Measurements from ENCODE around the gene FREM3.

The FREM3 gene

DNA sequence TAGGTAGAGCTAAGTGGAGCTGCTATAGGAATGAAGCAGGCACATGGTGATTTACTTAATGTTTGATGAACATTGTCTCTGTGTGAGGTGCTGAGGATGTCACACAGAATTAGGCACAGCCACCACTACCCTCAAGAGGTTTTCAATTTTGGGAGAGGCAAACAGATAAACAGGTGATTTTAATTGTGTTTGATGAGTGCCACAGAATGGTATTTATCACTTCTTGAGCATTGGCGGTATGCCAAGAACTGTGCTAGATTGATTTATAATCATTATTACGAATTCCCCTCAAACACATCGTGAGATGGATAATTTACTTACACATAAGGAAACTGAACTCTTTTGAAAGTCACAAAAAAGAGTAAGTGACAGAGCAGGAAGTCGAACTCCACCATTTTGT is 74.8 kb downstream of the FREM3 start:
- WGBS, 2 donors (ENCODE audit: extremely low coverage in 2 of 2, insufficient read length in 2 of 2, insufficient replicate concordance in 1 of 2): no CpG with 5 or more reads among the region's 4 CpGs
- no peak overlapping the region for H3K9ac ChIP-seq (ENCODE audit: low read depth, low read length, poor library complexity)
- no peaks in the 10 kb centered on the region for H3K79me1 ChIP-seq (ENCODE audit: low read depth, low read length)
- H3K27me3 ChIP-seq (ENCODE audit: control insufficient read depth in 3 of 3, insufficient read depth in 3 of 3, low read depth in 1 of 3, low read length in 3 of 3): no peaks in the 10 kb centered on the region
- H2BK15ac ChIP-seq (ENCODE audit: low read length): no peak overlapping the region
- no peak overlapping the region for H2AFZ ChIP-seq (ENCODE audit: low read length)
- no peak overlapping the region for H3K18ac ChIP-seq (ENCODE audit: low read length)
- H3K4me3 ChIP-seq (ENCODE audit: low read length in 2 of 2): no peak overlapping the region
- no peak overlapping the region for H2BK12ac ChIP-seq (ENCODE audit: low read length)
- H3K14ac ChIP-seq (ENCODE audit: low read length): no peak overlapping the region
- no peaks in the 10 kb centered on the region for H3K9me3 ChIP-seq (replicated peaks in 1 of 2; ENCODE audit: control insufficient read depth in 2 of 2, insufficient read depth in 1 of 2, low read depth in 1 of 2, low read length in 2 of 2)
- H3K4me1 ChIP-seq (ENCODE audit: control insufficient read depth in 2 of 2, insufficient read depth in 1 of 2, low read depth in 1 of 2, low read length in 2 of 2): no peaks in the 10 kb centered on the region
- no peak overlapping the region for H2AK5ac ChIP-seq (ENCODE audit: low read depth, low read length)
- no peak overlapping the region for H4K8ac ChIP-seq (ENCODE audit: low read depth, low read length)
- no peak overlapping the region for H2BK120ac ChIP-seq (ENCODE audit: low read depth, low read length)
- no peak overlapping the region for H2BK5ac ChIP-seq (ENCODE audit: low read length)
- no peak overlapping the region for H3K4ac ChIP-seq (ENCODE audit: low read length)
- no peak overlapping the region for H3K23ac ChIP-seq (ENCODE audit: low read depth, low read length, poor library complexity)
- no peak for DNase-seq (ENCODE audit: low spot score)
- no peak overlapping the region for H3K4me2 ChIP-seq (ENCODE audit: insufficient read depth, low read length, poor library complexity, severe bottlenecking)
- no peaks in the 10 kb centered on the region for H3K36me3 ChIP-seq (replicated peaks in 1 of 2; ENCODE audit: control insufficient read depth in 2 of 2, insufficient read depth in 2 of 2, low read length in 2 of 2)
- no peak overlapping the region for H4K91ac ChIP-seq (ENCODE audit: low read depth, low read length, poor library complexity)
- no peak overlapping the region for H3K27ac ChIP-seq (replicated peaks; ENCODE audit: low read length)

DNA sequence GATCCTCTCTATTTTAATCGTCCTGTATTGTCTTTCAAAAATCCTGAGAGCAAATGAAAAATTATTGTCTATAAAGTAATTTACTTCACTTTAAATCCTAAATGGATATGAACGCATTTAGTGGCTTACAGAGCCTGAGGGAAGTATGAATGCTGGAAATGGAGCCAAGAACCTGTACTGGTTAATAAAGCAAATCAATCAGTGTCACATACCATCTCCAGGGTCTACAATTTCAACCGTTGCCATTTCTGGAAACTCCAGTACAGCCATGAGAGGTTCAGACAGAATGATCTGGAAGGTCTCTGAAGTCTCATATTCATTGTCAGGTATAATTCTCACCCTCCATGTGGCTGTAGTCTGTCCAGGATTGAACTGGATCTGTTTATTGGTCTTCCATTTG is 76.6 kb downstream of the FREM3 start:
- Histone ChIP-seq H4K91ac (ENCODE audit: low read depth, low read length, poor library complexity) (no peak overlapping the region), H2BK12ac (ENCODE audit: low read length) (no peak overlapping the region), H3K4me3 (ENCODE audit: low read length in 2 of 2) (no peak overlapping the region), H3K27me3 (ENCODE audit: control insufficient read depth in 3 of 3, insufficient read depth in 3 of 3, low read depth in 1 of 3, low read length in 3 of 3) (no peaks in the 10 kb centered on the region), H3K18ac (ENCODE audit: low read length) (no peak overlapping the region), H2AK5ac (ENCODE audit: low read depth, low read length) (no peak overlapping the region), H3K4ac (ENCODE audit: low read length) (no peak overlapping the region), H3K4me1 (ENCODE audit: control insufficient read depth in 2 of 2, insufficient read depth in 1 of 2, low read depth in 1 of 2, low read length in 2 of 2) (no peaks in the 10 kb centered on the region), H3K4me2 (ENCODE audit: insufficient read depth, low read length, poor library complexity, severe bottlenecking) (no peak overlapping the region), H3K79me1 (ENCODE audit: low read depth, low read length) (no peaks in the 10 kb centered on the region), H3K9me3 (replicated peaks in 1 of 2; ENCODE audit: control insufficient read depth in 2 of 2, insufficient read depth in 1 of 2, low read depth in 1 of 2, low read length in 2 of 2) (no peaks in the 10 kb centered on the region), H3K27ac (replicated peaks; ENCODE audit: low read length) (no peak overlapping the region), H3K36me3 (replicated peaks in 1 of 2; ENCODE audit: control insufficient read depth in 2 of 2, insufficient read depth in 2 of 2, low read length in 2 of 2) (no peaks in the 10 kb centered on the region), H2BK5ac (ENCODE audit: low read length) (no peak overlapping the region), H3K23ac (ENCODE audit: low read depth, low read length, poor library complexity) (no peak overlapping the region), H3K9ac (ENCODE audit: low read depth, low read length, poor library complexity) (no peak overlapping the region), H2BK120ac (ENCODE audit: low read depth, low read length) (no peak overlapping the region), H2AFZ (ENCODE audit: low read length) (no peak overlapping the region), H4K8ac (ENCODE audit: low read depth, low read length) (no peak overlapping the region), H2BK15ac (ENCODE audit: low read length) (no peak overlapping the region), H3K14ac (ENCODE audit: low read length) (no peak overlapping the region)
- DNase-seq (ENCODE audit: low spot score): no peak
- no CpG with 5 or more reads among the region's 3 CpGs for WGBS, 2 donors (ENCODE audit: extremely low coverage in 2 of 2, insufficient read length in 2 of 2, insufficient replicate concordance in 1 of 2)

DNA sequence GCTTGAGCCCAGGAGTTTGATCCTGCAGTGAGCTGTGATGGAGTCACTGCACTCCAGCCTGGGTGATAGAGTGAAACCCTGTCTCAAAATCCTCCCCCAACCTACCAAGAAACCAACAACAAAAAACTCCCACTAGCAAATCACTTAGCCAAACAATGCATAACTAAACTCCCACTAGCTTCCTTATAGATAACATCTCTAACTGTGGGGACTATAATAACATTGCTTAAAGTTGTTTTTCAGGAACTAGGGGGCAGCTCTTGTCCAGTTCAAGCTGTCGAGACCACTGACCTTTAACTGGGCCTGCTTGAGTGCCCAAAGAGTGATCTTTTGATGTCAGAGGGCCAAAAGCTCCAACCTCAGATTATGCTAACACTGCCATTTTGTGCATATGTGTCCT is 81.7 kb downstream of the FREM3 start:
- Histone ChIP-seq H3K14ac (ENCODE audit: low read length) (no peak overlapping the region), H4K8ac (ENCODE audit: low read depth, low read length) (no peak overlapping the region), H3K4me1 (ENCODE audit: control insufficient read depth in 2 of 2, insufficient read depth in 1 of 2, low read depth in 1 of 2, low read length in 2 of 2) (no peaks in the 10 kb centered on the region), H3K4me2 (ENCODE audit: insufficient read depth, low read length, poor library complexity, severe bottlenecking) (no peak overlapping the region), H3K79me1 (ENCODE audit: low read depth, low read length) (no peaks in the 10 kb centered on the region), H3K36me3 (replicated peaks in 1 of 2; ENCODE audit: control insufficient read depth in 2 of 2, insufficient read depth in 2 of 2, low read length in 2 of 2) (no peaks in the 10 kb centered on the region), H3K27me3 (ENCODE audit: control insufficient read depth in 3 of 3, insufficient read depth in 3 of 3, low read depth in 1 of 3, low read length in 3 of 3) (no peaks in the 10 kb centered on the region), H3K9me3 (replicated peaks in 1 of 2; ENCODE audit: control insufficient read depth in 2 of 2, insufficient read depth in 1 of 2, low read depth in 1 of 2, low read length in 2 of 2) (no peaks in the 10 kb centered on the region), H3K23ac (ENCODE audit: low read depth, low read length, poor library complexity) (no peak overlapping the region), H2BK120ac (ENCODE audit: low read depth, low read length) (no peak overlapping the region), H2BK12ac (ENCODE audit: low read length) (no peak overlapping the region), H3K27ac (replicated peaks; ENCODE audit: low read length) (no peak overlapping the region), H2BK5ac (ENCODE audit: low read length) (no peak overlapping the region), H2AK5ac (ENCODE audit: low read depth, low read length) (no peak overlapping the region), H4K91ac (ENCODE audit: low read depth, low read length, poor library complexity) (no peak overlapping the region), H3K9ac (ENCODE audit: low read depth, low read length, poor library complexity) (no peak overlapping the region), H3K18ac (ENCODE audit: low read length) (no peak overlapping the region), H2BK15ac (ENCODE audit: low read length) (no peak overlapping the region), H2AFZ (ENCODE audit: low read length) (no peak overlapping the region), H3K4ac (ENCODE audit: low read length) (no peak overlapping the region), H3K4me3 (ENCODE audit: low read length in 2 of 2) (no peak overlapping the region)
- WGBS, 2 donors (ENCODE audit: extremely low coverage in 2 of 2, insufficient read length in 2 of 2, insufficient replicate concordance in 1 of 2): no CpG with 5 or more reads among the region's 1 CpG
- no peak for DNase-seq (ENCODE audit: low spot score)

DNA sequence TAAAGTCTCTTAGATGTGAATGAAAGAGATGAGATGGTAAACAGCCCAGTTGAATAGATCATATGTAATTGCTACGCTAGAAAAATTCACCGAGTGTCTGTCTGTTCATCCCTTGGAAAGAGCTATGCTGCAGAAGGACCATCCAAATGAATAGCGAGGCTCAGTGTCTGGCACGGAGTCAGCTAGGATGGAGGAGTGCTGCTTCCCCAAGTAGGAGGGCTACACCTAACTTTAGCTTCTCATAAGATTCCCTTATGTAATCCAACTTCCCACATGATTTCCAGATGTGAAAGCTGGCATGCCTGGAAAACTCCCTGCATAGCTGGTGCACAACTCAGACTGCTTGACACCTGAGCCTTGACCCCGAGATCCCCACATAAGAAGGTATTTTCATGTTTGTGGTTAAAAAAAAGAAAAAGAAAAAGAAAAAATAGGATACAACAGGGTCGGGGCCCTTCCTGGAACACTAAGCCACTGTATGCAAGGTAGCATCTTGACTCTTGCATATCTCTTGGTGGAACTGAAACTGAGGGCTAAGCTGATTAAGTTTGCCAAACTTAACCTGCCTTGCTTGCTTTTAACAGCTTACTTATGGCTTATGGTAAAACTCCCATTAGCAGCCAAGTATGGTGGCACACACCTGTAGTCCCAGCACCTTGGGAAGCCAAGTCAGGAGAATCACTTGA is 82.3 kb downstream of the FREM3 start:
- no peak overlapping the region for H3K14ac ChIP-seq (ENCODE audit: low read length)
- no peak overlapping the region for H4K8ac ChIP-seq (ENCODE audit: low read depth, low read length)
- no peaks in the 10 kb centered on the region for H3K27me3 ChIP-seq (ENCODE audit: control insufficient read depth in 3 of 3, insufficient read depth in 3 of 3, low read depth in 1 of 3, low read length in 3 of 3)
- H2BK12ac ChIP-seq (ENCODE audit: low read length): no peak overlapping the region
- no peak overlapping the region for H4K91ac ChIP-seq (ENCODE audit: low read depth, low read length, poor library complexity)
- H2BK15ac ChIP-seq (ENCODE audit: low read length): no peak overlapping the region
- H3K4me3 ChIP-seq (ENCODE audit: low read length in 2 of 2): no peak overlapping the region
- no peak overlapping the region for H3K4me2 ChIP-seq (ENCODE audit: insufficient read depth, low read length, poor library complexity, severe bottlenecking)
- no peak overlapping the region for H3K9ac ChIP-seq (ENCODE audit: low read depth, low read length, poor library complexity)
- no peaks in the 10 kb centered on the region for H3K79me1 ChIP-seq (ENCODE audit: low read depth, low read length)
- H2BK5ac ChIP-seq (ENCODE audit: low read length): no peak overlapping the region
- no peaks in the 10 kb centered on the region for H3K9me3 ChIP-seq (replicated peaks in 1 of 2; ENCODE audit: control insufficient read depth in 2 of 2, insufficient read depth in 1 of 2, low read depth in 1 of 2, low read length in 2 of 2)
- no peak overlapping the region for H3K18ac ChIP-seq (ENCODE audit: low read length)
- no peak overlapping the region for H3K23ac ChIP-seq (ENCODE audit: low read depth, low read length, poor library complexity)
- no peaks in the 10 kb centered on the region for H3K36me3 ChIP-seq (replicated peaks in 1 of 2; ENCODE audit: control insufficient read depth in 2 of 2, insufficient read depth in 2 of 2, low read length in 2 of 2)
- no peak overlapping the region for H2AFZ ChIP-seq (ENCODE audit: low read length)
- no peak overlapping the region for H3K4ac ChIP-seq (ENCODE audit: low read length)
- no peak overlapping the region for H2BK120ac ChIP-seq (ENCODE audit: low read depth, low read length)
- H3K4me1 ChIP-seq (ENCODE audit: control insufficient read depth in 2 of 2, insufficient read depth in 1 of 2, low read depth in 1 of 2, low read length in 2 of 2): no peaks in the 10 kb centered on the region
- no peak overlapping the region for H2AK5ac ChIP-seq (ENCODE audit: low read depth, low read length)
- no CpG with 5 or more reads among the region's 6 CpGs for WGBS, 2 donors (ENCODE audit: extremely low coverage in 2 of 2, insufficient read length in 2 of 2, insufficient replicate concordance in 1 of 2)
- no peak overlapping the region for H3K27ac ChIP-seq (replicated peaks; ENCODE audit: low read length)
- DNase-seq (ENCODE audit: low spot score): no peak

Measured in neuronal stem cell (in vitro differentiated cells).